ENCODE data around the gene OTULINL.

The OTULINL gene

GRCh38 chr5:14577079-14577725 is 4.4 kb upstream of the OTULINL start:
- DNase-seq = no peak

DNA sequence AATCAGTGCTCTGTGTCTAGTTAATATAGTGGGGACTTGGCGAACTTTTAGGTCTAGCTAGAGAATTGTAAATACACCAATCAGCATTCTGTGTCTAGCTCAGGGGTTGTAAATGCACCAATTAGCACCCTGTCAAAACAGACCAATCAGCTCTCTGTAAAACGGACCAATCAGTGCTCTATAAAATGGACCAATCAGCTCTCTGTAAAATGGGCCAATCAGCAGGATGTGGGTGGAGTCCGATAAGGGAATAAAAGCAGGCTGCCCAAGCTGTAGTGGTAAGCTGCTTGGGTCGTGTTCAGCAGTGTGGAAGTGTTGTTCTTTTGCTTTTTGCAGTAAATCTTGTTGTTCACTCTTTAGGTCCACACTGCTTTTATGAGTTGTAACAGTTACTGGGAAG is 3.6 kb upstream of the OTULINL start:
- peak; percentile 12 for DNase-seq

- DNase-seq = no peak
Observed at GRCh38 chr5:14579246-14579645, 2.3 kb upstream of the OTULINL start.

- DNase-seq = no peak
Observed at GRCh38 chr5:14579731-14580397, 1.7 kb upstream of the OTULINL start.

DNA sequence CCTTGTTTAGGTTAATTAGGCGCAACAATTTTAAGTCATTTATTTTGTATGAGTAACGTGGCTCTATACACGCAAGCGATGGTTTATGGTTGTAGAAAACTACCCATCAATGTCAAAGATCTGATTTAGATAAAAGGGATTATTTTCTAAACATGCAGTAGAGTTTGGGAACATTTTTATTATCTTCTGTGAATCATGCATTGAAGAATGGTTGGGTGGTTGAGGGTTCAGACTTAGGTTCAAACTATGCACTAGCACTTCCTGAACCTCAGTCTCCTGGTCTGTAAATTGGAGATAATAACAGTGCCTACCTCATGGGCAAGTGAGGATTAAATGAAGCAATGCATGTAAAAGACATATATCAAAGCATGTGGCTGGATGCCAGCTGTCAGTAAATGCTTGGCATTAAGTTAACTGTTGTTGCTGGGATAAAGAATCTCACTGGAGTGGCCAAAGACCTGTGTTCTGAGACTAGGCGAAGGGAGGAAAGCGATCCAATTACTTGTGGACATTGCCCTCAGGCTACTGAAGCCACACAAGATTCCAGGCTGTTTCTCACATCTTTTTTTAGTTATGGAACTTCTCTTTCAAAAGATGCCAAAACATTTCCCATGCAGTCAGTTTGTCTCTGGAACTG is 1.1 kb upstream of the OTULINL start:
- DNase-seq = peak; percentile 28

DNA sequence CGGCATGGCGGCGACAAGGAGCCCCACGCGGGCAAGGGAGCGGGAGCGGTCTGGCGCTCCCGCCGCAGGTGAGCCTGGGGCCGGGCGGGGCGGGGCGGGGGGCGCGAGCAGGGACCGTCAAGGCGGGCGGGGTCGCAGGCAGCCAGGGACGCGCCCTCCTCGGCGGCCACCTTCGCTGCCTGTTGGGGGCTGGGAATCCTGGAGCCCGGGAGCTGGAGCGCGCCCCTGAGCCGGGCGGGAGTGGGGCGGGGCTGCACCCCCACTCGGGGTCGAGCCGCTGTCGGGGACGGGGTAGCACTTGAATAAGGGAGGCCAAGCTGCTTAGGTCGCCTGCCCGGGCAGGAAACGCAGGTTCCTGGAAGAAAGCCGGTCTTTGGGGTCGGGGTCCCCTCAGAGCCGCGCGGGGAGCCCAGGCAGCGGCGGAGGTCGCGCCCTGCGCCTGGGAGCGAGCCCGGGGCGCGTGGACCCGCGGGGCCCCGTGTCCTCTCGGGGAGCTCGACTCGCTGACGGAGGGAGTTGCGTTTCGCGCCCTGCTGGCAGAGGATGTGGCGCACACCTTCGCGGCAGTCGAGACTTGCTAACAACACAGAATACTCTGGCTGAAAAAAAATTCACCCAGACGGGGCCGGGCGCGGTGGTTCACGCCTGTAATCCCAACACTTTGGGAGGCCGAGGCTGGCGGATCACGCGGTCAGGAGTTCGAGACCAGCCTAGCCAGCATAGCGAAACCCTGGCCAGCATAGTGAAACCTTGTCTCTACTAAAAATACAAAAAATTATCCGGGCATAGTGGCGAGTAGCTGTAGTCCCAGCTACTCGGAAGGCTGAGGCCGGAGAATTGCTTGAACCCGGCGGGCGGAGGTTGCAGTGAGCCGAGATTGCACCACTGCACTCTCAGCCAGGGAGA is 552 bp downstream of the OTULINL start:
- DNase-seq = peak; percentile 83

- DNase-seq = peak; percentile 47
Observed at GRCh38 chr5:14582797-14583137, 1.2 kb downstream of the OTULINL start.

GRCh38 chr5:14584848-14585247 is 3.3 kb downstream of the OTULINL start:
- no peak for DNase-seq

DNA sequence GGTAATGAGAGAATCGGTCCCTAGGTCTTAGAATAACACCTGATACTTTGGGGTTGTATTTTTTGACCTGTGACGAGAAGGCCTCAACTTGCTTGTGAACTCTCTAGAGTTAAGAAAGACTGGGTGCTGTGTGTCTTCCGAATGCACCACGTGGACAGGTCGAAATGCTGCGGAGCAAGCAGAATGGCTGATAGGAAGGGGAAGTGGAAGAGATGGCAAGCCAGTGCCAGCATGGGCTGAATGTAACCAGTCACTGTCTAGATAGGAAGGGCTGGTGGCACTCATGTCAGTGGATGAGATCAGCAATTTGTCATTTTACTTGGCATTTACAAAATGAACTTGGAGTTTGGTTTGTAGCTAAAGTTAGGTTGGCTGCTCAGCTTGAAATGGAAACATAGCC is 5.6 kb downstream of the OTULINL start:
- no peak for DNase-seq

GRCh38 chr5:14588145-14588544 is 6.6 kb downstream of the OTULINL start:
- DNase-seq = no peak

DNA sequence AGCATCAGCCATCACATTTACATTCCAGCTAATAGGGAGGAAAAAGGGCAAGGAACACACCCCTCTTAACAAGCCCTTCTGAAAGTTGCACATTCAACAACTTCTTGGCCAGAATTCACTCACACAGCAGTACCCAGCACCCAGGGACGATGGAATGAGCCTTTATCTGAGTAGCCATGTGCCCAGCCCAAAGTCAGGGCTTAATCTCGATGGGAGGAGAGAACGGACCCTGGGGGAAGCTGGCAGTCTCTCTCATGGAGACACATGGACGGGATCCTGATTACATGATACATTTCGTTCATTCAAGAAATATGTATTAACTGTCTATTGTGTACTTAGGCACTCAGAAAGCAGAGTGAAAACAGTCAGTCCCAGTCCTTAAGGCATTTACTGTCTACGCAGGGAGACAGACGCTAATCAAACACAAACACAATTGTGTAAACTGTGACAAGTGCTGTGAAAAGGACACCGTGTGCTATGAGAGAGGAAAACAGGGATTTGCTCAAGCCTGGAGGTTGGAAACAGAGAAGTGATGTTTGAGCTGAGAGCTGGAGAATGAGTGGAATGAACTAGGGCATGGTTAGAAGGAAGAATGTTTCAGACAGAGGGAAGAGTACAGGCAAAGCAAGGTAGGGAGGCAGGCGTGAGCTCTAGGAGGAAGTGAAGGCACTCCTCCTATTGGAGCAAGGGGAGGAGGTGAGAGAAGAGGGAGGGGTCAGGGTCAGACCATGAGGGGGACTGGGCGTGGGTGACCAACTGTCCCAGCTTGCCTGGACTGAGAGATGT is 7.4 kb downstream of the OTULINL start:
- no peak for DNase-seq

GRCh38 chr5:14590949-14591348 is 9.4 kb downstream of the OTULINL start:
- no peak for DNase-seq

GRCh38 chr5:14591548-14591947 is 10.0 kb downstream of the OTULINL start:
- DNase-seq = no peak

- no peak for DNase-seq
Observed at GRCh38 chr5:14593326-14594021, 11.9 kb downstream of the OTULINL start.

- DNase-seq = no peak
Observed at GRCh38 chr5:14594378-14595074, 12.9 kb downstream of the OTULINL start.

GRCh38 chr5:14595189-14595588 is 13.6 kb downstream of the OTULINL start:
- DNase-seq = no peak

GRCh38 chr5:14595891-14596290 is 14.3 kb downstream of the OTULINL start:
- no peak for DNase-seq

GRCh38 chr5:14597080-14597479 is 15.5 kb downstream of the OTULINL start:
- no peak for DNase-seq

- DNase-seq = no peak
Observed at GRCh38 chr5:14598225-14598624, 16.6 kb downstream of the OTULINL start.

DNA sequence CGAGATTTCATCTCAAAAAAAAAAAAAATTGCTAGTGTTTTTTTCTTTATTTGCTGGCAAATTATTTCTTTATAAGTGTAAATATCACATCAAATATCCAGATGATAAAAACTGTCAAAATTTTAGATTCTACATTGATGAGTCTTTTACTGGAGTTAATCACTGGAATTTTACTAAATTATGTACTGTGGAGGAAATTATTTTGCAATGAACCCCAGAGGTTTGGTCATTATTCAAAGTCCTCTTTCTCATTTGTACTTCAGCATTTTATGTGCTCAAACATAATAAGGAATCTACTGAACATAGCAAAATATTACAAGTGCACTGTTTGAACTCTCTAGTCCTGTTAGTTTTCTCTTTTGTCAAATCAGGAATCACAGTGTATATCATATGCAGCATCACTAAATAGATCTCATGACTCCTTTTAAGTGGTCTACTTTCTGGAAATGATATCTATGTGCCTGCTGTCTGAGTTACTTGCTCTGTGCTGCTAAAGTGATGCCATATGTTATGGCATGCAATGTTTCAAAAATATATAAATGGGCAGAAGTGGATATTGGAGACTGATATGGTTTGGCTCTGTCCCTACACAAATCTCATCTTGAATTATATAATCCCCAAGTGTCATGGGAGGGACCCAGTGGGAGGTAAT is 18.0 kb downstream of the OTULINL start:
- DNase-seq = peak; percentile 63

DNA sequence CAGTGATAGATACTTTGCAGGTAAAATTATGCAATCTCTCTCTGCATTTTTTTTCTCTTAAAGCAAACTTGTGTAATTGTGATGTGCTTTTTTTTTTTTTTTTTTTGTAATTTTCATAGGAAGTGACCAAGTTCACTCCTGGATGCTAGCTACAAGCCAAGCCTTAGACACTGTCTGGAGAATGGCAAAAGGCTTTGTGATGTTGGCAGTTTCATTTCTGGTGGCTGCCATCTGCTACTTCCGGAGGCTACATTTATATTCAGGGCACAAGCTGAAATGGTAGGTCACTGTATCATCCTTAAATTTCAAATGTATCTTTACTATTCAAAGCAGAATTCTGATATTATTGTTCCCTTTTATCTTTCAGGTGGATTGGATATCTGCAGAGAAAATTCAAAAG is 19.3 kb downstream of the OTULINL start:
- no peak for DNase-seq

All from NCI-H2171 treated with DMSO at 0.1 percent for 48 hours (cell line).